ENCODE data around the gene ULK1. TPM values are rescaled to one million over a fixed set of nuclear protein-coding genes. Genes with fewer than 3 reads are reported as not detected.

Gene ULK1
- total RNA-seq, 1 experiment from 2014 or later, result 15.7 TPM

GRCh38 chr12:131852551-131853299 is 41.7 kb upstream of the ULK1 start:
- no peaks in the 10 kb centered on the region for H3K9me3 ChIP-seq (ENCODE audit: low read length)
- no TSS peak for BruUV-seq (replicated peaks)
- no peaks in the 10 kb centered on the region for H3K27me3 ChIP-seq (ENCODE audit: low read length)
- POLR2A ChIA-PET (ENCODE audit: unreplicated experiment), result no interaction called here
- CTCF ChIA-PET, result no interaction called here
- H2AFZ ChIP-seq (ENCODE audit: low read length), result no peak overlapping the region
- no peaks in the 10 kb centered on the region for H3F3A ChIP-seq (ENCODE audit: low read length, unreplicated experiment)
- H3K4me1 ChIP-seq (ENCODE audit: insufficient read depth, low read length), result peaks cover 10% of the 10 kb centered on the region; the same call in 1 of the 2 replicates
- intact Hi-C loops (cut with micrococcal nuclease), result no loop called here
- no peaks in the 10 kb centered on the region for H3K36me3 ChIP-seq (ENCODE audit: low read depth, low read length)
- H4K20me1 ChIP-seq (ENCODE audit: low read length), result no peaks in the 10 kb centered on the region
- ATAC-seq (peak; percentile 12), DNase-seq (no peak)
- H3K9me2 ChIP-seq (replicated peaks; ENCODE audit: low read length), result no peaks in the 10 kb centered on the region
- no peak overlapping the region for H3K27ac ChIP-seq (ENCODE audit: low read length)
- no peak overlapping the region for H3K9ac ChIP-seq (ENCODE audit: low read length)
- no peak overlapping the region for H3K4me3 ChIP-seq (ENCODE audit: low read length)
- no peak overlapping the region for H3K4me2 ChIP-seq (ENCODE audit: low read length)
- no peaks in the 10 kb centered on the region for H3K79me2 ChIP-seq (ENCODE audit: low read length)
- TF ChIP-seq CTCF (conservative IDR thresholded peaks at IDR 0.05; ENCODE audit: low read depth, low read length) (no peak), EZH2phosphoT487 (IDR thresholded peaks at IDR 0.05; ENCODE audit: borderline replicate concordance, low read length) (no peak), EZH2 (IDR thresholded peaks at IDR 0.05; ENCODE audit: low read length, unreplicated experiment) (no peak)

- TF ChIP-seq EZH2phosphoT487 (IDR thresholded peaks at IDR 0.05; ENCODE audit: borderline replicate concordance, low read length) (no peak), EZH2 (IDR thresholded peaks at IDR 0.05; ENCODE audit: low read length, unreplicated experiment) (no peak), CTCF (conservative IDR thresholded peaks at IDR 0.05; ENCODE audit: low read depth, low read length) (no peak)
These were observed 40.3 kb upstream of the ULK1 start for GRCh38 chr12:131853832-131854797.

More at GRCh38 chr12:131853832-131854797, 40.3 kb upstream of the ULK1 start:
- intact Hi-C loops (cut with micrococcal nuclease), result no loop called here
- Histone ChIP-seq H2AFZ (ENCODE audit: low read length) (no peak overlapping the region), H3K36me3 (ENCODE audit: low read depth, low read length) (no peaks in the 10 kb centered on the region), H4K20me1 (ENCODE audit: low read length) (no peaks in the 10 kb centered on the region), H3K4me2 (ENCODE audit: low read length) (no peak overlapping the region), H3K9me3 (ENCODE audit: low read length) (no peaks in the 10 kb centered on the region), H3K27me3 (ENCODE audit: low read length) (no peaks in the 10 kb centered on the region), H3K9me2 (replicated peaks; ENCODE audit: low read length) (no peaks in the 10 kb centered on the region), H3K27ac (ENCODE audit: low read length) (no peak overlapping the region), H3K9ac (ENCODE audit: low read length) (no peak overlapping the region), H3K4me3 (ENCODE audit: low read length) (no peak overlapping the region), H3K79me2 (ENCODE audit: low read length) (no peaks in the 10 kb centered on the region), H3K4me1 (ENCODE audit: insufficient read depth, low read length) (peaks cover 10% of the 10 kb centered on the region; the same call in 1 of the 2 replicates), H3F3A (ENCODE audit: low read length, unreplicated experiment) (no peaks in the 10 kb centered on the region)
- ChIA-PET CTCF (no interaction called here), POLR2A (ENCODE audit: unreplicated experiment) (no interaction called here)
- no peak for ATAC-seq
- no TSS peak for BruUV-seq (replicated peaks)
- DNase-seq, result peak; percentile 39

All from PC-3 (cell line).